PC-9 (cell line): ENCODE results near the gene SNRPD1. TPM values are rescaled to one million over a fixed set of nuclear protein-coding genes. Genes with fewer than 3 reads are reported as not detected.

Experiments used
- BruUV-seq: library from RNA; stranded (reverse); fragments of 400-500 nt; replicated peaks from 2 replicates; lab custom pipeline; 2021; lab: Mats Ljungman, UMichigan
- CTCF ChIA-PET: fragments of 300-600 bp; sonication (Branson Sonifier 250); formaldehyde crosslinking; loops from one replicate; lab custom pipeline; 2022; ENCODE audit warnings: antibody characterized with exemption; lab: Charles Lee
- POLR2A ChIA-PET: fragments of 300-600 bp; sonication (Branson Sonifier 250); formaldehyde crosslinking; loops from one replicate; lab custom pipeline; 2022; ENCODE audit warnings: antibody characterized with exemption; ENCODE audit not compliant: unreplicated experiment; lab: Charles Lee
- DNase-seq, 2 experiments: peaks; one replicate each; pipeline versions ENCODE4 v3.0.0 to v3.0.0-alpha.2; 2015 to 2022; ENCODE audit warnings: mixed read lengths in 1 of 2
- H2AFZ ChIP-seq: fragments of 200-600 bp; sonication (generic); 2 replicates; pipeline ENCODE4 v1.8.1; 2017; ENCODE audit warnings: antibody characterized with exemption
- H3F3A ChIP-seq: fragments of 200-600 bp; sonication (generic); 2 replicates; pipeline ENCODE4 v1.8.1; 2017; ENCODE audit warnings: antibody characterized with exemption, mild to moderate bottlenecking, low read depth; ENCODE audit not compliant: insufficient read depth
- H3K27ac ChIP-seq: fragments of 200-600 bp; sonication (generic); 2 replicates; pipeline ENCODE4 v1.6.1; 2016; ENCODE audit warnings: mixed run types
- H3K27me3 ChIP-seq: fragments of 200-600 bp; sonication (generic); 2 replicates; pipeline ENCODE4 v1.6.1; 2016; ENCODE audit warnings: low read depth, mixed run types; ENCODE audit not compliant: insufficient read depth
- H3K36me3 ChIP-seq: fragments of 200-600 bp; sonication (generic); 2 replicates; pipeline ENCODE4 v1.6.1; 2016; ENCODE audit warnings: low read depth, mixed run types
- H3K4me1 ChIP-seq: fragments of 200-600 bp; sonication (generic); replicated peaks from 2 replicates; pipeline ENCODE4 v1.6.1; 2016; ENCODE audit warnings: mixed run types; ENCODE audit not compliant: insufficient read depth
- H3K4me2 ChIP-seq: fragments of 200-600 bp; sonication (generic); 2 replicates; pipeline ENCODE4 v1.6.1; 2017; ENCODE audit warnings: mixed run types
- H3K4me3 ChIP-seq: fragments of 200-600 bp; sonication (generic); 2 replicates; pipeline ENCODE4 v1.6.1; 2016; ENCODE audit warnings: mixed run types
- H3K79me2 ChIP-seq: fragments of 200-600 bp; sonication (generic); 2 replicates; pipeline ENCODE4 v1.6.1; 2017; ENCODE audit warnings: low read depth, mixed run types
- H3K9me2 ChIP-seq: fragments of 200-600 bp; sonication (generic); 2 replicates; pipeline ENCODE4 v1.8.1; 2017; ENCODE audit warnings: mild to moderate bottlenecking; ENCODE audit not compliant: insufficient read depth
- H3K9me3 ChIP-seq: fragments of 200-600 bp; sonication (generic); 2 replicates; pipeline ENCODE4 v1.8.1; 2016; ENCODE audit warnings: low read depth; ENCODE audit not compliant: insufficient read depth
- H4K20me1 ChIP-seq: fragments of 200-600 bp; sonication (generic); 2 replicates; pipeline ENCODE4 v1.8.1; 2017; ENCODE audit not compliant: insufficient read depth
- CTCF ChIP-seq: fragments of 200-600 bp; sonication (generic); conservative IDR thresholded peaks from 2 replicates; pipeline ENCODE4 v1.6.1; 2017; ENCODE audit warnings: mixed run types, antibody characterized with exemption, mild to moderate bottlenecking, moderate library complexity
- EZH2 ChIP-seq: fragments of 200-600 bp; sonication (generic); IDR thresholded peaks from 2 replicates; pipeline ENCODE4 v1.8.0; 2017; ENCODE audit warnings: antibody characterized with exemption, low read depth
- intact Hi-C: fragments of 100-400 bp; cut with micrococcal nuclease; formaldehyde crosslinking; loops from one replicate; pipeline ENCODE4 v1.10.0; 2022; ENCODE audit not compliant: unreplicated experiment
- total RNA-seq: library from RNA; stranded (reverse); gene quantifications from 2 replicates; pipeline ENCODE4 v1.2.3, GENCODE V29; 2021

SNRPD1 gene
- total RNA-seq, 1 experiment from 2014 or later: 57.6 TPM

GRCh38 chr18:21662581-21662980, 50.5 kb downstream of the SNRPD1 start:
- Histone ChIP-seq H3K36me3 (no peaks in the 10 kb centered on the region), H2AFZ (no peak overlapping the region), H3K4me2 (no peak overlapping the region), H3K27ac (no peak overlapping the region), H3K79me2 (no peaks in the 10 kb centered on the region), H4K20me1 (no peaks in the 10 kb centered on the region), H3K4me1 (peaks cover 3% of the 10 kb centered on the region), H3K27me3 (no peaks in the 10 kb centered on the region), H3K9me2 (no peaks in the 10 kb centered on the region; the same call in 1 of the 2 replicates), H3K4me3 (no peak overlapping the region), H3F3A (peaks cover 3% of the 10 kb centered on the region; the same call in 1 of the 2 replicates), H3K9me3 (no peaks in the 10 kb centered on the region)
- DNase-seq: no peak
- CTCF ChIA-PET: no interaction called here
- POLR2A ChIA-PET: no interaction called here
- intact Hi-C loops: no loop called here
- no peak for TF ChIP-seq CTCF
- no peak for TF ChIP-seq EZH2
- BruUV-seq: no TSS peak

GRCh38 chr18:21663578-21663977, 51.5 kb downstream of the SNRPD1 start:
- POLR2A ChIA-PET: no interaction called here
- H3K9me3 ChIP-seq: no peaks in the 10 kb centered on the region
- no peak overlapping the region for H3K27ac ChIP-seq
- peaks cover 11% of the 10 kb centered on the region for H3K4me1 ChIP-seq
- H4K20me1 ChIP-seq: no peaks in the 10 kb centered on the region
- H3K27me3 ChIP-seq: no peaks in the 10 kb centered on the region
- no peaks in the 10 kb centered on the region for H3K36me3 ChIP-seq
- no peak for DNase-seq
- no peaks in the 10 kb centered on the region for H3K79me2 ChIP-seq
- no peak for TF ChIP-seq EZH2
- no peak for TF ChIP-seq CTCF
- intact Hi-C loops: no loop called here
- no peak overlapping the region for H3K4me3 ChIP-seq
- H3K9me2 ChIP-seq: no peaks in the 10 kb centered on the region; the same call in 1 of the 2 replicates
- no TSS peak for BruUV-seq
- no peak overlapping the region for H3K4me2 ChIP-seq
- CTCF ChIA-PET: no interaction called here
- H3F3A ChIP-seq: peaks cover 11% of the 10 kb centered on the region; the same call in 1 of the 2 replicates
- H2AFZ ChIP-seq: no peak overlapping the region

- no peak for DNase-seq
- Histone ChIP-seq H3K79me2 (no peaks in the 10 kb centered on the region), H4K20me1 (no peaks in the 10 kb centered on the region), H3K27ac (no peak overlapping the region), H3K27me3 (no peaks in the 10 kb centered on the region), H3K36me3 (no peaks in the 10 kb centered on the region), H3K9me2 (no peaks in the 10 kb centered on the region; the same call in 1 of the 2 replicates), H3K4me2 (no peak overlapping the region), H3K4me1 (peaks cover 16% of the 10 kb centered on the region), H3K9me3 (no peaks in the 10 kb centered on the region), H3F3A (peaks cover 16% of the 10 kb centered on the region; the same call in 1 of the 2 replicates), H3K4me3 (no peak overlapping the region), H2AFZ (no peak overlapping the region)
- no peak for TF ChIP-seq CTCF
- no peak for TF ChIP-seq EZH2
- intact Hi-C loops: no loop called here
- CTCF ChIA-PET: no interaction called here
- POLR2A ChIA-PET: no interaction called here
- no TSS peak for BruUV-seq
Observed at GRCh38 chr18:21664069-21664468, 52.0 kb downstream of the SNRPD1 start.
